Coronary artery (tissue), 2 donors: Measurements from ENCODE around the gene RMC1.
"Not testable (repeated sequence)": the region's sequence is repeated elsewhere in the genome, so short reads cannot be mapped to it uniquely, and the experiment has no call there.

Experiments
- DNase-seq: peaks from one replicate; pipeline ENCODE4 v3.0.0-alpha.2; 2017; ENCODE audit warnings: low spot score
- H3K27ac ChIP-seq, 2 donors: fragments of 200-600 bp; sonication (generic); one replicate each; pipeline ENCODE4 v1.5.1; 2016 to 2019
- H3K4me3 ChIP-seq: fragments of 200-600 bp; sonication (generic); 2 replicates; pipeline ENCODE4 v1.5.1; 2016; ENCODE audit warnings: mild to moderate bottlenecking, moderate library complexity
- TF ChIP-seq, protein P1 (sequence below): fragments of 200-600 bp; sonication (generic); IDR thresholded peaks from one replicate; pipeline ENCODE4 v1.5.1; 2019; ENCODE audit warnings: antibody characterized with exemption

RMC1 gene

GRCh38 chr18:23484561-23485182 lies 18.6 kb upstream of the RMC1 start:
- Histone ChIP-seq H3K27ac (no peak overlapping the region), H3K4me3 (no peak overlapping the region)
- DNase-seq = no peak
- TF ChIP-seq, protein P1, sequence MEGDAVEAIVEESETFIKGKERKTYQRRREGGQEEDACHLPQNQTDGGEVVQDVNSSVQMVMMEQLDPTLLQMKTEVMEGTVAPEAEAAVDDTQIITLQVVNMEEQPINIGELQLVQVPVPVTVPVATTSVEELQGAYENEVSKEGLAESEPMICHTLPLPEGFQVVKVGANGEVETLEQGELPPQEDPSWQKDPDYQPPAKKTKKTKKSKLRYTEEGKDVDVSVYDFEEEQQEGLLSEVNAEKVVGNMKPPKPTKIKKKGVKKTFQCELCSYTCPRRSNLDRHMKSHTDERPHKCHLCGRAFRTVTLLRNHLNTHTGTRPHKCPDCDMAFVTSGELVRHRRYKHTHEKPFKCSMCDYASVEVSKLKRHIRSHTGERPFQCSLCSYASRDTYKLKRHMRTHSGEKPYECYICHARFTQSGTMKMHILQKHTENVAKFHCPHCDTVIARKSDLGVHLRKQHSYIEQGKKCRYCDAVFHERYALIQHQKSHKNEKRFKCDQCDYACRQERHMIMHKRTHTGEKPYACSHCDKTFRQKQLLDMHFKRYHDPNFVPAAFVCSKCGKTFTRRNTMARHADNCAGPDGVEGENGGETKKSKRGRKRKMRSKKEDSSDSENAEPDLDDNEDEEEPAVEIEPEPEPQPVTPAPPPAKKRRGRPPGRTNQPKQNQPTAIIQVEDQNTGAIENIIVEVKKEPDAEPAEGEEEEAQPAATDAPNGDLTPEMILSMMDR = no peak

- H3K4me3 ChIP-seq = no peak overlapping the region
- DNase-seq = no peak
- no peak overlapping the region for H3K27ac ChIP-seq
- TF ChIP-seq, protein P1 = no peak
These were observed 17.9 kb upstream of the RMC1 start for GRCh38 chr18:23485386-23485785.

DNA sequence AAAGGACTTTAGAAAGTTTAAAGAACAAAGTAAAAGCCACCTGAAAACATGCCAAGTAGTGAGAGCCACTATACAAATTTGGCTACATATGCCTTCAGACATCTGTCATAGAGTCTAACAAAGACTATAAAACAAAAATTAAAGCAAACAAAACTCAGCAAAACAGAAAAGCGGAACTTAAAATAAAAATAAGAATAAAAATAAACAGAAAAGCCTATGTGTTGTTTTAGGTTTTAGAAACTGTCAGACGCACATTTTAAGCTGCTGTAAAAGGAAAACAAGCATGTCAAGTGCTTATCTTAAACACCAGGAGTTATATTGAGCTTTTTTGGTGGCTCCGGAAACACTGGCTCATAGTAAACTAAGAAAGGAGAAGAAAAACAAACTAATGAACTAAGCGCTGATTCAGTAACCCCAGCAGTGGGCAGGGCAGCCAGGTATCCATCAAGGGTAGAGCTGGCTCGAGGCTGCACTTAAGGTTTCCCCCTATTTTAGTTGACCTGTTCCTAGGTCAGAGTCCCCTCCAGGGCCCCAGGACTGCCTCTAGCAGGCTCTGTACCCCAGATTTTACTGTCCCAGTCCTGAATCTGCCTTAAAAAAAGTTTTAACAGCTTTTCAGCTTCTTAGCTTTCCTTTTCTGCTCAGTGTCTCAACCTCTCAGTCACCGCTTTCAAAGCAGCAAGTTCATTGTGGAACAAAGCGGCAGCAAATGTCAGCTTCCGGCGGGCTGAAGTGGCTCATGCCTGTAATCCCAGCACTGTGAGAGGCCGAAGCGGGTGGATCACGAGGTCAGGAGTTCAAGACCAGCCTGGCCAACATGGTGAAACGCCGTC lies 15.4 kb upstream of the RMC1 start:
- Histone ChIP-seq H3K4me3 (peak overlapping the region; percentile 43), H3K27ac (peak overlapping the region; percentile 82 to 88)
- DNase-seq = no peak
- TF ChIP-seq, protein P1 = no peak

GRCh38 chr18:23489586-23489985 lies 13.7 kb upstream of the RMC1 start:
- DNase-seq, H3K4me3 ChIP-seq, H3K27ac ChIP-seq: not testable (repeated sequence)

DNA sequence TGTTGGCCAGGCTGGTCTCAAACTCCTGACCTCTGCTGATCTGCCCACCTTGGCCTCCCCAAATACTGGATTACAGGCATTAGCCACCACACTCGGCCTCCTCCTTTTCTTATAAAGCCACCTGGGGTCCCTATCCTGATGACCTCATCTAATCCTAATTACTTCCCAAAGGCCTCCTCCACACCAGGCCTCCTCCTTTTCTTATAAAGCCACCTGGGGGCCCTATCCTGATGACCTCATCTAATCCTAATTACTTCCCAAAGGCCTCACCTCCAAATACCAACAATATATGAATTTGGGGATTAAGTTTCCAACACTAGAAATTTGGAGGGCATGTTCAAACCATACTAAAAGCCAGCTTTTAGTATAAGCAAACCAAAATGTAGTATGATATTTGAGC lies 9.7 kb upstream of the RMC1 start:
- H3K27ac ChIP-seq = no peak overlapping the region
- H3K4me3 ChIP-seq = no peak overlapping the region
- TF ChIP-seq, protein P1 = no peak
- DNase-seq = no peak

GRCh38 chr18:23494992-23495391 lies 8.3 kb upstream of the RMC1 start:
- no peak for DNase-seq
- Histone ChIP-seq H3K4me3 (no peak overlapping the region), H3K27ac (no peak overlapping the region)
- TF ChIP-seq, protein P1 = no peak

DNA sequence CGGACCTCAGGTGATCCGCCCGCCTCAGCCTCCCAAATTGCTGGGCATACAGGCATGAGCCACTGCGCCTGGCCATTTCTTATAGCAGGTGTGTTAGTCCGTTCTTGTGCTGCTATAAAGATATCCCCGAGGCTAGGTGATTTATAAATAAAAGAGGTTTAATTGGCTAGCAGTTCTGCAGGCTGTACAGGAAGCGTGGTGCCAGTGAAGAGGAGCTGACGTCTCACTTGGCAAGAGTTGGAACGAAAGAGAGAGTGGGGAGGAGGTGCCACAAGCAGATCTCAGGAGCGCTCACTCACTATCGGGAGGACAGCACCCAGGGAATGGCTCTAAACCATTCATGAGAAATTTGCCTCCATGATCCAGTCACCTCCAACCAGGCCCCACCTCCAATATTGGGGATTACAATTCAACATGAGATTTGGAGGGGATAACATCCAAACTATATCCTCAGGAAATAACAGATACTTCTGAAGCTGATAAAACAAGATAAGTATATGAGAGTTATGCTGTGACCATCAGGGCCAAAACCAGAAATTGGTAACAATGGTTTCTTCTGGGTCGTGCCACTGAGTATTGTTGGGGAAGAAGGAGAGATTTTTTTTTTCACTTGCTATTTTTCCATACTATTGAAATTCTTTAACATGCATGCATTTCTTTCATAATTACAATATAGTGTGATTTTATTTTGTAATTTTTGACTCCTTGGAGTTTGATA lies 7.4 kb upstream of the RMC1 start:
- DNase-seq = no peak
- Histone ChIP-seq H3K4me3 (no peak overlapping the region), H3K27ac (no peak overlapping the region)
- TF ChIP-seq, protein P1 = no peak
